Measurements from ENCODE around the gene NOXO1. TPM values are rescaled to one million over a fixed set of nuclear protein-coding genes. Genes with fewer than 3 reads are reported as not detected.

Gene NOXO1
- total and polyA plus RNA-seq, 12 donors = 0.28 to 3.3 (median 0.53) TPM; not detected in 7

DNA sequence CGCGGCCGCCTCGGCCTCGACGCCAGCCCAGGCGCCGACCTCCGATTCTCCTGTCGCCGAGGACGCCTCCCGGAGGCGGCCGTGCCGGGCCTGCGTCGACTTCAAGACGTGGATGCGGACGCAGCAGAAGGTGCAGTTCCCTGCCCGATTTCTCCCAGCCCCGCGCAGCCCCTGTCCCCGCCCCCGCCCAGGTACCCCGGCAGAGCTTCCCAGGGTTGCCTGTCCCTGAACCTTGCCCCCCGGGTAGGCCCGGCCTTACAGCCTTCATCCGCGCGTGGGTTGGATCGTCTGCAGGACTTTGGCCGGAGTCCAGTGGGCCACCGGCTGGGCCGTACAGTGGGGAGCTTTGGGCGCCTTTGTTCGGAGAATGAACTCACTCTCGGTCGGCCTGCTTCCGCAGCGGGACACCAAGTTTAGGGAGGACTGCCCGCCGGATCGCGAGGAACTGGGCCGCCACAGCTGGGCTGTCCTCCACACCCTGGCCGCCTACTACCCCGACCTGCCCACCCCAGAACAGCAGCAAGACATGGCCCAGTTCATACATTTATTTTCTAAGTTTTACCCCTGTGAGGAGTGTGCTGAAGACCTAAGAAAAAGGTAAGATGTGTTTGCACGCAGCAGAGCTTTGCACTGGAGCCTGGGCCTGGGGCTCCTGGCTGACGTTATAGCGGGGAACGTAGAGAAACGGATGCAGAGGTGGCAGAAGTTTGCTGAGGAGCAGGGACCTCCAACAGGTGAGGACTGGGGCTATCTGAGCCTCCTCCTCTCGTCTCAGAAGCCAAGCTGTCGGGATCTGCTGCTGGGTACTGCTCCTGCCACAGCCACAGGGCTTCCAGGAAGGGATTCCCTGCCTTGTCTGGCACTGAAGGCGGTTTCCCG is 3.3 kb upstream of the NOXO1 start:
- Histone ChIP-seq H3K27ac (peak overlapping the region in 3 of 5 donors; percentile 49 to 74 (median 71)), H3K27me3 (peaks cover 25% of the 10 kb centered on the region), H3K9me3 (replicated peaks in 1 of 3) (no peaks in the 10 kb centered on the region), H3K4me3 (peak overlapping the region in 3 of 4 donors; percentile 32 to 74 (median 57)), H3K4me1 (replicated peaks in 1 of 2) (peaks cover 0 to 18% of the 10 kb centered on the region in 2 donors), H3K36me3 (replicated peaks in 1 of 2) (peaks cover 0 to 19% of the 10 kb centered on the region in 2 donors)
- WGBS, 4 donors = 15 to 66% (median 23%) methylated on average over 10 to 58 of the region's 58 CpGs
- DNase-seq = peak in 2 of 7 donors; percentile 37 to 57
- intact Hi-C loops (cut with DNase I) = no loop called here
- no peak for TF ChIP-seq POLR2A (IDR thresholded peaks at IDR 0.05)
- TF ChIP-seq, protein P1, sequence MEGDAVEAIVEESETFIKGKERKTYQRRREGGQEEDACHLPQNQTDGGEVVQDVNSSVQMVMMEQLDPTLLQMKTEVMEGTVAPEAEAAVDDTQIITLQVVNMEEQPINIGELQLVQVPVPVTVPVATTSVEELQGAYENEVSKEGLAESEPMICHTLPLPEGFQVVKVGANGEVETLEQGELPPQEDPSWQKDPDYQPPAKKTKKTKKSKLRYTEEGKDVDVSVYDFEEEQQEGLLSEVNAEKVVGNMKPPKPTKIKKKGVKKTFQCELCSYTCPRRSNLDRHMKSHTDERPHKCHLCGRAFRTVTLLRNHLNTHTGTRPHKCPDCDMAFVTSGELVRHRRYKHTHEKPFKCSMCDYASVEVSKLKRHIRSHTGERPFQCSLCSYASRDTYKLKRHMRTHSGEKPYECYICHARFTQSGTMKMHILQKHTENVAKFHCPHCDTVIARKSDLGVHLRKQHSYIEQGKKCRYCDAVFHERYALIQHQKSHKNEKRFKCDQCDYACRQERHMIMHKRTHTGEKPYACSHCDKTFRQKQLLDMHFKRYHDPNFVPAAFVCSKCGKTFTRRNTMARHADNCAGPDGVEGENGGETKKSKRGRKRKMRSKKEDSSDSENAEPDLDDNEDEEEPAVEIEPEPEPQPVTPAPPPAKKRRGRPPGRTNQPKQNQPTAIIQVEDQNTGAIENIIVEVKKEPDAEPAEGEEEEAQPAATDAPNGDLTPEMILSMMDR (IDR thresholded peaks at IDR 0.05) = no peak

DNA sequence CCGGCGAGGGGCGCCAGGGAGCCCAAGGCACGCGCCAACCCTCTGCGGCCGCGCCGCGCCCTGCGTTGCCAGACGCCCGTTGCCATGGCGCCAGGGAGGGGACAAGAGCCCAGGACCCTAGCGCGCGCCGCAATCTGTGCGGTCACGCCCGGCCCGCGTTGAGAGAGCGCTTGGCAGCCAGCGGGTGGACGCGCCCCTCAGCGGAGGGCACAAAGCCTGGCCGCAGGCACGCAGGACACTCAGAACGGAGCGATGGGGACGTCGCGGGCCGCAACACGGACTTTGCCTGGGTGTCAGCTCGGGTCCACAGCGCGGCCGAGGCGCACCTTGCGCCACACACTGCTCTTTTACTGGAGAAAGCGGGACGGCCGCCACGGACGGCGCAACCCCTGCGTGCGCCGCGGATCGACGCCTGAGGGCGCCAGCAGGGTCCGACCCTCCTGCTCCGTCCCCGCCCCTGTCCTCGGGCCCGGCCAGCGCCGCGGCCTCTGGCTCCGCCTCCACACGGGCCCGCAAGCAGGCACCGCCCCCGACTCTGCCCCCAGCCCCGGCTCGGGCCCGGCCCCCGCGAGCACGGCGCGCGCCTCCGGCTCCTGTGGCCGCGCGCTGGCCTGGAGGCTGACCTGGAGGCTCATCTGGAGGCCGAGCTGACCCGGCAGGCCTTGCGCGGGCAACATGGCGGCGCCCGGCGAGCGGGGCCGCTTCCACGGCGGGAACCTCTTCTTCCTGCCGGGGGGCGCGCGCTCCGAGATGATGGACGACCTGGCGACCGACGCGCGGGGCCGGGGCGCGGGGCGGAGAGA is 2.5 kb upstream of the NOXO1 start, which contains the start of gene GFER:
GFER (plus strand) TSS at position 650 of the 803 bp plus-strand sequence; CDS start at position 676, 26 bp downstream.
- Histone ChIP-seq H3K36me3 (replicated peaks in 1 of 2) (peaks cover 0 to 19% of the 10 kb centered on the region in 2 donors), H3K4me3 (peak within 1 kb of the TSS; percentile 15 to 74 (median 44)), H3K27ac (peak within 1 kb of the TSS in 3 of 5 donors; percentile 49 to 74 (median 71)), H3K9me3 (replicated peaks in 1 of 3) (no peaks in the 10 kb centered on the region), H3K27me3 (peaks cover 25% of the 10 kb centered on the region), H3K4me1 (replicated peaks in 1 of 2) (peaks cover 0 to 18% of the 10 kb centered on the region in 2 donors)
- TF ChIP-seq, protein P1 (IDR thresholded peaks at IDR 0.05) = peak in 3 of 6 experiments; percentile 18 to 37 (median 20)
- peak; percentile 51 to 54 for TF ChIP-seq POLR2A (IDR thresholded peaks at IDR 0.05)
- DNase-seq = peak; percentile 84 to 92 (median 91)
- 0 to 1% (median 0%) methylated on average over 1 to 109 of the region's 109 CpGs; no CpG with 5 or more reads in 1 of the 4 donors for WGBS, 4 donors
- intact Hi-C loops (cut with DNase I) = no loop called here

DNA sequence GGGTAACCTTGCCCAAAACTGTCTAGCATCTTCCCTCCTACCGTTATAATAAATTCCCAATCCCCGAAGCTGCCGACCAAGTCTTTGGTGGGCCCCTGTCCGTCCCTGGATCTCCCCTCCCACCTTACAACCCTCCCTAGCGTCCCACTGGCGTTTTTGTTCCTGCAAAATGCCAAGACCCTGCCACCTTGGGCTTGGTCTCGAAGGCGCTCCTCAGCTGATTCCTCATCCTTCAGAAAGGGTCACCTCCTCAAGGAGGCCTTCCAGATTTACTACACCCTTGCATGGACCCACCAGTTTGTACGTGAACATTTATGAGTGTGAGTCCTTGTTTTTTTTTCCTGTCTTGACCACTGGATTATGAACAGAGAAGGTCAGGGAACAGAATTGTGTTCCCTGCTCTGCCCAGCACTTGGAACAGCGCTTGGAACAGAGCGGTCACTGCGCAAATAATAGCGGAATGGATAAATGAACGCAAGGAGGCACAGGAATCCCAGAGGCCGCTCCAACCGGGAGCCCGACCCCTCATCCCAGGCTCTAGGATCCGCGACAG is 1.8 kb upstream of the NOXO1 start:
- H3K36me3 ChIP-seq (replicated peaks in 1 of 2) = peaks cover 0 to 25% of the 10 kb centered on the region in 2 donors
- H3K4me3 ChIP-seq = peak overlapping the region in 2 of 4 donors; percentile 57 to 74
- DNase-seq = no peak
- no peaks in the 10 kb centered on the region for H3K9me3 ChIP-seq (replicated peaks in 1 of 3)
- peak overlapping the region in 3 of 5 donors; percentile 11 to 74 (median 71) for H3K27ac ChIP-seq
- H3K4me1 ChIP-seq (replicated peaks in 1 of 2) = peaks cover 0 to 18% of the 10 kb centered on the region in 2 donors
- TF ChIP-seq, protein P1 (IDR thresholded peaks at IDR 0.05) = peak in 1 of 6 experiments; percentile 7
- TF ChIP-seq POLR2A (IDR thresholded peaks at IDR 0.05) = no peak
- WGBS, 4 donors = 24 to 30% (median 25%) methylated on average over 15 to 19 of the region's 19 CpGs
- H3K27me3 ChIP-seq = peaks cover 26% of the 10 kb centered on the region
- intact Hi-C loops (cut with DNase I) = no loop called here

Measured in adrenal gland (tissue), 12 donors.